Large intestine (tissue), 3 donors: ENCODE data around the gene EIF4A2. TPM values are rescaled to one million over a fixed set of nuclear protein-coding genes. Genes with fewer than 3 reads are reported as not detected.

ENCODE experiments used
- DNase-seq, 2 donors: peaks; one replicate each; pipeline versions ENCODE4 v3.0.0 to v3.0.0-alpha.2; 2013
- H3K27ac ChIP-seq: one replicate; pipeline ENCODE4 v1.5.1; 2013; ENCODE audit warnings: low read length
- H3K27me3 ChIP-seq: 2 replicates; pipeline ENCODE4 v1.6.1; 2013; ENCODE audit warnings: low read length; ENCODE audit not compliant: control insufficient read depth, insufficient read depth
- H3K36me3 ChIP-seq: 2 replicates; pipeline ENCODE4 v1.6.1; 2013; ENCODE audit warnings: low read length; ENCODE audit not compliant: control insufficient read depth, insufficient read depth
- H3K4me1 ChIP-seq: one replicate; pipeline ENCODE4 v1.6.1; 2013; ENCODE audit warnings: low read length; ENCODE audit not compliant: control insufficient read depth, insufficient read depth
- H3K4me3 ChIP-seq: one replicate; pipeline ENCODE4 v1.5.1; 2013; ENCODE audit warnings: low read length
- H3K9me3 ChIP-seq: one replicate; pipeline ENCODE4 v1.6.1; 2013; ENCODE audit warnings: mild to moderate bottlenecking, low read depth, low read length, moderate library complexity; ENCODE audit not compliant: control insufficient read depth
- WGBS: methylation state at CpG from one replicate; pipeline ENCODE4 v1.1.5; 2013; ENCODE audit warnings: low lambda C conversion rate; ENCODE audit not compliant: insufficient coverage; 5-methylcytosine and 5-hydroxymethylcytosine counted together
- polyA plus RNA-seq: library from polyadenylated mRNA; unstranded; fragments of 120-200 nt; gene quantifications from one replicate; pipeline ENCODE4 v1.2.1, GENCODE V29; 2013

EIF4A2 gene
- polyA plus RNA-seq, 1 donor, result 737 TPM

GRCh38 chr3:186826976-186827857 lies 43.8 kb downstream of the EIF4A2 start:
- WGBS, result no CpG with 5 or more reads among the region's 80 CpGs
- peak; percentile 77 to 82 for DNase-seq
- peaks cover 87% of the 10 kb centered on the region for H3K27me3 ChIP-seq
- no peak overlapping the region for H3K27ac ChIP-seq
- peak overlapping the region; percentile 45 for H3K4me3 ChIP-seq
- no peaks in the 10 kb centered on the region for H3K9me3 ChIP-seq
- no peaks in the 10 kb centered on the region for H3K36me3 ChIP-seq
- peaks cover 11% of the 10 kb centered on the region for H3K4me1 ChIP-seq

GRCh38 chr3:186828340-186828739 lies 45.0 kb downstream of the EIF4A2 start:
- no peaks in the 10 kb centered on the region for H3K9me3 ChIP-seq
- H3K4me3 ChIP-seq, result no peak overlapping the region
- no peak for DNase-seq
- H3K27ac ChIP-seq, result no peak overlapping the region
- H3K4me1 ChIP-seq, result peaks cover 11% of the 10 kb centered on the region
- H3K36me3 ChIP-seq, result no peaks in the 10 kb centered on the region
- no CpG with 5 or more reads among the region's 5 CpGs for WGBS
- H3K27me3 ChIP-seq, result peaks cover 84% of the 10 kb centered on the region

DNA sequence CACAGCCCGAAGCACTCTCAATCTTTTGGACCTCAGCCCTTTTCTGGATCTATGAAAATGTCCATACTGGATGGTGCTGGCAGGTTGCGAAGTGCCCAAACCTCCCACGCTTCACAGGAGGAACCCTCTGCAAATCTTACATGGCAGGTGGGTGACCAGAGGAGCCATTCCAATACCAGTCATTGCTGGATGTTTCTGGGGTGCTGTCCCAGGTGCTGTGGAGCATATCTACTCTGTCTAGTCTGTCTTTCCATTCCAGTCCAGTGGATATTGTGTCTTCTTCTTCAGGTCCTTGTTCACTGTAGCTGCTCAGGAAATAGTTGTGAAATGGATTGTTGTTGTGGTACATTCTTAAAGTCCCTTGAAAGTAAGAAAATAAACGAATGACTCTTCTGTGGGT lies 48.4 kb downstream of the EIF4A2 start:
- Histone ChIP-seq H3K27me3 (peaks cover 53% of the 10 kb centered on the region), H3K36me3 (no peaks in the 10 kb centered on the region), H3K4me3 (no peak overlapping the region), H3K9me3 (no peaks in the 10 kb centered on the region), H3K4me1 (peaks cover 4% of the 10 kb centered on the region), H3K27ac (no peak overlapping the region)
- whole genome bisulfite sequencing, result 81% methylated on average over 2 of the region's 4 CpGs
- DNase-seq, result no peak

DNA sequence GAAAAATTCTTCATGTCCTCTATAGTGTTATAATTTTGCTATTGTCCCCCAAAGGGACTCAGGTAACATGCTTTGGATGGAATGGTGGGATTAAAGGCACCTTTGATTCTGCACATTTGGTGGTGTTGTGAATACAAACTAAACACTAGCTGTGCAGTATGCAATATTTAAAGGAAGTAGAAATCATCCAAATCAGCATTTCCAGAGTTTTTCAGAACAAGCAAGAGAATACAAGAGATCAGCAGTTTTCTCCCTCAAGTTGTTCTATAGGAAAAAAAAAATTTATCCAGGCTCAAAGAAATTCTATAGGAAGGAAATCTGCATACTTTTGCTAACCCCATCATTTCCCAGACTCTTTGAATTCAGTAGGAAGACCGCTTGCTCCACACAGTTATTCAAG lies 48.9 kb downstream of the EIF4A2 start:
- Histone ChIP-seq H3K27me3 (peaks cover 50% of the 10 kb centered on the region), H3K27ac (no peak overlapping the region), H3K4me1 (peaks cover 3% of the 10 kb centered on the region), H3K36me3 (no peaks in the 10 kb centered on the region), H3K4me3 (no peak overlapping the region), H3K9me3 (no peaks in the 10 kb centered on the region)
- no peak for DNase-seq
- WGBS, result no CpG with 5 or more reads among the region's 1 CpG

Other genes starting within 250 kb of the EIF4A2 start
- gene CRYGS, start 239.2 kb upstream of the EIF4A2 start, polyA plus RNA-seq, result 4.9 TPM
- 15.6 TPM for gene TBCCD1, start 216.2 kb upstream of the EIF4A2 start, polyA plus RNA-seq
- gene DNAJB11, start 212.9 kb upstream of the EIF4A2 start, polyA plus RNA-seq, result 68.7 TPM
- 1.8 TPM for gene AHSG, start 170.5 kb upstream of the EIF4A2 start, polyA plus RNA-seq
- not detected for gene FETUB, start 143.2 kb upstream of the EIF4A2 start, polyA plus RNA-seq
- 0.04 TPM for gene HRG, start 117.6 kb upstream of the EIF4A2 start, polyA plus RNA-seq
- 5.1 TPM for gene KNG1, start 66.2 kb upstream of the EIF4A2 start, polyA plus RNA-seq
- 27.8 TPM for gene RFC4, start 22.9 kb downstream of the EIF4A2 start, polyA plus RNA-seq
- not detected for gene ADIPOQ, start 59.1 kb downstream of the EIF4A2 start, polyA plus RNA-seq
- 126 TPM for gene ST6GAL1, start 146.9 kb downstream of the EIF4A2 start, polyA plus RNA-seq